Posterior cingulate gyrus (tissue), 11 donors: ENCODE data around the gene PRKCE.

ENCODE experiments used
- DNase-seq, 10 donors: peaks; one replicate each; pipeline versions ENCODE4 v3.0.0 to v3.0.0-alpha.2; 2020 to 2021; ENCODE audit warnings: mixed read lengths in 3 of 10
- intact Hi-C: fragments of 100-400 bp; cut with DNase I; formaldehyde crosslinking; loops from one replicate; pipeline ENCODE4 v1.15.1; 2023

The PRKCE gene

GRCh38 chr2:45963816-45964215 lies 312.3 kb downstream of the PRKCE start:
- intact Hi-C loops = no loop called here
- no peak for DNase-seq

GRCh38 chr2:45964223-45964841 lies 312.9 kb downstream of the PRKCE start:
- intact Hi-C loops = no loop called here
- peak in 6 of 10 donors; percentile 25 to 90 (median 52) for DNase-seq

GRCh38 chr2:45964906-45965305 lies 313.4 kb downstream of the PRKCE start:
- DNase-seq = no peak
- intact Hi-C loops = no loop called here

DNA sequence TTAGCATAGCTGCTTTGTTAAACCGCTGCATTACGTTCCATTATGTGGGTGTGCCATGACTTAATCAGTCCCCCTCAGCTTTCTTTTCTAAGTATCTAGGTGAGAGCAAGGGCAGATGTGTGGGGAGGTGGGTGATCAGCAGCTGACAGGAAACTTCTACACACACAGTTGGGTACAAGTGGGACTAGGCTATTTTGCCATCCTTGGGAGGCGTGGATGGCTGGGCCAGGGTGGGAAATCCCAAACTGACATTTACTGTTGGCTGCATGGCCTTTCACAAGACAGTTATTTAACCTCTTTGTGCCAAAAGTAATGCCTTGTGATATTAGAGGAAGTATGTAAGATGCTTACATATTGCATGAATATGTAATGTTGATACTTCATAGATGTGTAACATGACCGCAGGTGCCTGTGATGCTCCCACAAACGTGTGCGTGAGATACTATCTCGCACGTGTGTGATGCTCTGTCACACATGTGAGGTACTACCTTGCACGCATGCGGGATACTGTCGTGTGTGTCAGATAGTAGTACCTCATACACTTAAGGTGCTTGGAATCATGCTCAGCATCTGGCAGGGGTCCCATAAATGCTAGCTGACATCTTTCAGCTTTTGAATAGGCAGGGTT lies 314.5 kb downstream of the PRKCE start:
- no peak for DNase-seq

GRCh38 chr2:45968946-45969584 lies 317.6 kb downstream of the PRKCE start:
- no peak for DNase-seq
- intact Hi-C loops = no loop called here

More for the DNA sequence above, 314.5 kb downstream of the PRKCE start:
- intact Hi-C loops = no loop called here

DNA sequence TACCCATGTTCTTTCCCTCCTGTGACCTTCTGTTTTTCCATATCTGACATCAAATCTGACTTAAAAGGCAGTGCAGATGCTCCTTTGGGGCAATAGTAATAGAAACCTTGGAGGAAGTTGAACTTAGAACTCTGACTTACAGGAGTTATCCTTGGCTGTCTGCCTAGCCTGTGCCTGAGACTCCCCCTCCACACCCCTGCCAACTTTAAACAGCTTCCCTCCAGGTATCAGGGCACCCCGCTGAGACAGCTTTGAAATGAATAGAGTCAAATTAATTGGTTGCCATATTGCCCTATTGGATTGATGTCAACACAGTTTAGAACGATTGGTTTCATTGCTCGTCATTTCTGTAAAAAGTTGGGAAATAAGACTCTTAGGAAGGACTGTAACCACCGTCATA lies 322.0 kb downstream of the PRKCE start:
- DNase-seq = no peak
- intact Hi-C loops = no loop called here

DNA sequence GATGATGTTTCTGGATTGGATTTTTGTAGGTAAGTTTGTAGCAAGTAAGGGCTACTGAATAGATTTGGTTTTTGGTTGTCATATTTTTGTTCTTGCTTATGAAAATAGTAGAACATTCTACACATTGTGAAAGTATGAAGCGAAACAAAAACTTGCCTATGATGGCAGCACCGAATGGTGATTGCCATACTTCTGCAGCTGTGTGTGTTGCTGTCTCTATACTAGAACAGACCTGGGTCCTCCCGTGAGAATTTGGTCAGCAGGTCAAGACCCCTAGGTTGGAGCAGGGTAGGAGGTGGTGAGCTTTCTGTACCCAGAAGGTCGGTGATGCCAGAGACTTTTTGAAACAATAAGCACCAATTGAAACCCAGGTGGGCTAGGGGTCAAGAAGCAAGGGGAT lies 322.6 kb downstream of the PRKCE start:
- no peak for DNase-seq
- intact Hi-C loops = no loop called here

GRCh38 chr2:45974762-45975408 lies 323.4 kb downstream of the PRKCE start:
- no peak for DNase-seq
- intact Hi-C loops = no loop called here

- intact Hi-C loops = no loop called here
- DNase-seq = no peak
Observed at GRCh38 chr2:45975752-45976517, 324.5 kb downstream of the PRKCE start.

GRCh38 chr2:45978302-45978859 lies 326.9 kb downstream of the PRKCE start:
- DNase-seq = no peak

DNA sequence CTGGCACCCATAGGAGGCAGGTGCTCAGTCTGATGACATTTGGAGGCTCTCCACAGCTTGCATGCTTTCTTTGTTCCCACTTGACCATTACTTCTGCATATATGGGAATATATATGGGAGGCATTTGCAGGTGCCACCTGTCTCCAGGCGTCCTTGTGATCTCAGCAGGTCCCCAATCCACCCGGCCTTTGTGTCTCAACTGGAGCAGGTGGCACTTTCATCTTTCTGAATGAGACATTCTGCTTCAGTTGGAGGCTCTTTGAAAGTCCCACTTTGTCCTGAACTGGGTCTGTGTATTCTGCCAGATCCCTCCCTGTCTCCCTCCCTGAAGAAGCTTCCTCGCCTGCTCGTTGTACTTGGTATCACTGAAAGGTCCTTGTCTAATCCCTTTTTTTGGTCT lies 327.6 kb downstream of the PRKCE start:
- intact Hi-C loops = no loop called here
- no peak for DNase-seq

More at GRCh38 chr2:45978302-45978859, 326.9 kb downstream of the PRKCE start:
- intact Hi-C loops = no loop called here

DNA sequence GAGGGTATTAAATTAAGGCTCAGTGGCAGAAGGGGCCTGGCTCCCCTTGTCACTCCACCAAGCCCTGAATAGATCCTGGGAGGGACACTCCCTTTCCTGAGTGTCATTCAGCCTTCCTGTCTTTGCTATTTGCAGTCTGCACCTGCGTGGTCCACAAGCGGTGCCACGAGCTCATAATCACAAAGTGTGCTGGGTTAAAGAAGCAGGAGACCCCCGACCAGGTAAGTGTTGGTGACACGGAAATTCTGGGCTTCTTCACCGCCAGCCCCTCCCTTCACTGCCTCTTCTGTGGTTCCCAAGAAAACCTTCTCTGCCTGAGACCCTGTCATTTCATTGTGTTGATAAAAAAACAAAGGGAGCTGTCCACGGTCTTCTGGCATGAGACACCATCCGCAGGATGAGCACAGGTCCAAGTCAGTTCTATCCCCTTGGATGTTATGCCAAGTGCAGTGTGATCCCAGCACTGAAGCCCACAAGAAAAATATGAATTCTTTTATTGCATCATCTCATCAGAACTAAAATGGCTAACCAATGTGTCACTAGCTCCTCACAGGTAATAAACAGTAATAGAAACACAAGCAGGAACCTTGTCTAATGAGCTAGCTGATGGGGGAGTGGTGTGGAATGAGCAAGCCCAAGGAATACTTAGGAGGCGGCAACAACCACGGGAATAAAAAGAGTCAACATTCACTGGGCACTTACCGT lies 328.8 kb downstream of the PRKCE start:
- no peak for DNase-seq
- intact Hi-C loops = no loop called here

- intact Hi-C loops = no loop called here
- DNase-seq = no peak
Observed at GRCh38 chr2:45981384-45981930, 330.0 kb downstream of the PRKCE start.

GRCh38 chr2:45982096-45982495 lies 330.6 kb downstream of the PRKCE start:
- peak in 1 of 10 donors; percentile 30 for DNase-seq
- intact Hi-C loops = no loop called here

GRCh38 chr2:45983213-45983612 lies 331.7 kb downstream of the PRKCE start:
- intact Hi-C loops = no loop called here
- DNase-seq = peak in 1 of 10 donors; percentile 59

GRCh38 chr2:45984366-45984765 lies 332.9 kb downstream of the PRKCE start:
- DNase-seq = no peak

GRCh38 chr2:45984896-45985473 lies 333.5 kb downstream of the PRKCE start:
- intact Hi-C loops = no loop called here
- DNase-seq = no peak

More at GRCh38 chr2:45984366-45984765, 332.9 kb downstream of the PRKCE start:
- intact Hi-C loops = no loop called here

DNA sequence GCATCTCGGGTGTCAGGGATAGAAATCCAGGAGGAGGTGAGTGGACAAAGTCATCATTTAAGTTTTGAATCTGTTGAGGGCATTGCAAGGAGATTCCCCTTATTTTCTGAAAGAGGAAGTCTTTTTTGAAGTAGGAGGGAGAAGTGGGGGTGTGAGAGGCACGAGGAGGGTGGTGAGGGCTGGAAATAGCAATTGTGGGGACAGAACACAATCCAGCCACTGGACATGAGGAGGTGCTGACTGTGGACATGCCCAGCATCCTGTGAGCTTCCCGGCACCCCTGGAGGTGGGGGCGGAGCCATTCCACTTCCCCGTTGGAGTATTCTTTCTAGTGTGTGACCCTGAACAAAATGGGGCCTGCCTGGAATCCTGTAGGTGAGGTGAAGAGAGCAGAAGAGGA lies 335.0 kb downstream of the PRKCE start:
- DNase-seq = peak in 2 of 10 donors; percentile 14 to 85

GRCh38 chr2:45987856-45988255 lies 336.4 kb downstream of the PRKCE start:
- intact Hi-C loops = no loop called here
- DNase-seq = no peak

More for the DNA sequence above, 335.0 kb downstream of the PRKCE start:
- intact Hi-C loops = no loop called here
